CD4-positive, alpha-beta memory T cell (primary cell): ENCODE results near the gene CORO2B. TPM values are rescaled to one million over a fixed set of nuclear protein-coding genes. Genes with fewer than 3 reads are reported as not detected.

Experiments
- CTCF ChIA-PET: fragments of 350-600 bp; sonication (Branson Sonifier 250); formaldehyde crosslinking; loops from one replicate; lab custom pipeline; 2021; ENCODE audit warnings: inconsistent platforms; ENCODE audit not compliant: partially characterized antibody; lab: Charles Lee
- POLR2A ChIA-PET: fragments of 350-600 bp; sonication (Branson Sonifier 250); formaldehyde crosslinking; loops from one replicate; lab custom pipeline; 2021; ENCODE audit not compliant: partially characterized antibody; lab: Charles Lee
- DNase-seq, 5 donors: peaks; one replicate each; pipeline versions ENCODE4 v3.0.0 to v3.0.0-alpha.2; 2020 to 2022; ENCODE audit warnings: mixed read lengths in 1 of 5
- H3K27ac ChIP-seq: one replicate; pipeline ENCODE4 v1.7.0; 2013; ENCODE audit warnings: low read depth, low read length
- H3K27me3 ChIP-seq: 2 replicates; pipeline ENCODE4 v1.7.0; 2013; ENCODE audit warnings: mild to moderate bottlenecking, low read length, moderate library complexity; ENCODE audit not compliant: insufficient read depth
- H3K36me3 ChIP-seq: 2 replicates; pipeline ENCODE4 v1.7.0; 2013; ENCODE audit warnings: mild to moderate bottlenecking, low read length, moderate library complexity; ENCODE audit not compliant: insufficient read depth
- H3K4me1 ChIP-seq: 2 replicates; pipeline ENCODE4 v1.7.0; 2013; ENCODE audit warnings: mild to moderate bottlenecking, low read length, moderate library complexity; ENCODE audit not compliant: insufficient read depth
- H3K4me3 ChIP-seq, 2 donors: one replicate each; pipeline ENCODE4 v1.7.0; 2013; ENCODE audit warnings: low read length in 2 of 2, mild to moderate bottlenecking in 1 of 2
- H3K9me3 ChIP-seq, 2 donors: one replicate each; pipeline ENCODE4 v1.7.0; 2013; ENCODE audit warnings: low read length in 2 of 2, control low read depth in 1 of 2; ENCODE audit not compliant: control insufficient read depth in 1 of 2
- H3K27ac Mint-ChIP-seq, 7 donors: one replicate each; pipeline ENCODE4 v1.8.0; 2020 to 2021; ENCODE audit warnings: mixed read lengths in 7 of 7, mild to moderate bottlenecking in 6 of 7, inconsistent platforms in 3 of 7, moderate library complexity in 3 of 7
- H3K27me3 Mint-ChIP-seq, 2 donors: one replicate each; pipeline ENCODE4 v1.8.0; 2020 to 2021; ENCODE audit warnings: mixed read lengths in 2 of 2
- H3K36me3 Mint-ChIP-seq, 2 donors: one replicate each; pipeline ENCODE4 v1.8.0; 2020 to 2021; ENCODE audit warnings: mixed read lengths in 2 of 2, inconsistent platforms in 1 of 2, mild to moderate bottlenecking in 1 of 2
- H3K4me1 Mint-ChIP-seq, 4 donors: one replicate each; pipeline ENCODE4 v1.8.0; 2020 to 2021; ENCODE audit warnings: mixed read lengths in 4 of 4, mild to moderate bottlenecking in 1 of 4
- H3K4me3 Mint-ChIP-seq, 8 donors: one replicate each; pipeline ENCODE4 v1.8.0; 2020 to 2021; ENCODE audit warnings: mixed read lengths in 8 of 8, mild to moderate bottlenecking in 7 of 8, moderate library complexity in 6 of 8, inconsistent platforms in 3 of 8
- H3K9me3 Mint-ChIP-seq, 8 donors: one replicate each; pipeline ENCODE4 v1.8.0; 2020 to 2021; ENCODE audit warnings: mixed read lengths in 8 of 8, mild to moderate bottlenecking in 5 of 8, inconsistent platforms in 3 of 8, moderate library complexity in 1 of 8
- intact Hi-C: fragments of 100-400 bp; cut with micrococcal nuclease; formaldehyde crosslinking; loops from one replicate; pipeline ENCODE4 v1.15.1; 2023
- polyA plus RNA-seq, 2 donors: library from polyadenylated mRNA; unstranded; fragments of 300-500 nt; fragmentation: Illumina TruSeq; gene quantifications; one replicate each; pipeline ENCODE4 v1.2.3, GENCODE V29; 2021
- total RNA-seq, 2 experiments: library from RNA; stranded (reverse); gene quantifications; one replicate each; pipeline ENCODE4 v1.2.3, GENCODE V29; 2021

The CORO2B gene
- total and polyA plus RNA-seq, 4 experiments from 2014 or later = not detected

DNA sequence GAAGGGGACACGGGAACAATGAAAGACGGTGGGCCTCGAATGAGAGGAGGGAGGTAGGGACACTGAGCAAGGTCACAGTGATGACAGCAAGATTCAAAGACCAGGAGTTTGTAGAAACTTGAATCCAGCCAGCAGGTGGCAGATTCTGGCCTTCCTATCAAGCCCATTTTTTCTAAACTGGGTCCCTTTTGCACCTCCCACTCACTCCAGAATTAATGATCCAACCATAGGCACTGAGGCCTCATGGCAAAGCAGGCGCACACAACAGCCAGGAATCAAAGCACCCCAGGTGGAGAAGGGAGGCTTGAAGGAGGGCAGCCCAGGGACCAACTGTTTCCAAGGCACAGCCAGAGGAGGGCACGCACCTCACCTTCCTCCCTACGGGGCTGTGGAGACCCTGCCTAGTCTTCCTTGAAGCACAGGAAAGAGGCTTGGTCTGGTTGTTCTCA lies 151.7 kb downstream of the CORO2B start:
- Mint-ChIP-seq H3K4me1 (peaks cover 0 to 3% (median 1%) of the 10 kb centered on the region in 4 donors), H3K36me3 (no peaks in the 10 kb centered on the region), H3K9me3 (no peaks in the 10 kb centered on the region), H3K27ac (no peak overlapping the region), H3K27me3 (peaks cover 0 to 2% of the 10 kb centered on the region in 2 donors), H3K4me3 (no peak overlapping the region)
- ChIA-PET CTCF (interaction anchor here (2.3 to 4.6 kb wide), 2 partner anchors 98 to 145 kb away, joined by 10 to 49 read pairs; no protein-coding TSS in a partner anchor), POLR2A (no interaction called here)
- Histone ChIP-seq H3K4me1 (no peaks in the 10 kb centered on the region), H3K4me3 (no peak overlapping the region), H3K27me3 (no peaks in the 10 kb centered on the region), H3K27ac (no peak overlapping the region), H3K9me3 (no peaks in the 10 kb centered on the region), H3K36me3 (no peaks in the 10 kb centered on the region)
- intact Hi-C loops = loop anchor here (1.0 to 2.0 kb wide), 2 partner anchors 98 to 145 kb away; no protein-coding TSS in a partner anchor
- DNase-seq = peak in 4 of 5 donors; percentile 6 to 16 (median 12)

- H3K9me3 ChIP-seq = no peaks in the 10 kb centered on the region
- H3K4me1 Mint-ChIP-seq = peaks cover 0 to 3% (median 1%) of the 10 kb centered on the region in 4 donors
- CTCF ChIA-PET = interaction anchor here (1.5 to 4.6 kb wide), 3 partner anchors 97 to 148 kb away, joined by 3 to 49 read pairs (median 10); no protein-coding TSS in a partner anchor
- H3K27me3 Mint-ChIP-seq = peaks cover 0 to 2% of the 10 kb centered on the region in 2 donors
- intact Hi-C loops = loop anchor here (1.0 to 2.0 kb wide), 2 partner anchors 98 to 144 kb away; no protein-coding TSS in a partner anchor
- POLR2A ChIA-PET = no interaction called here
- no peaks in the 10 kb centered on the region for H3K36me3 ChIP-seq
- H3K4me3 ChIP-seq = no peak overlapping the region
- no peak for DNase-seq
- no peak overlapping the region for H3K27ac ChIP-seq
- no peaks in the 10 kb centered on the region for H3K9me3 Mint-ChIP-seq
- no peak overlapping the region for H3K4me3 Mint-ChIP-seq
- peak overlapping the region in 1 of 7 donors; percentile 64 for H3K27ac Mint-ChIP-seq
- H3K4me1 ChIP-seq = no peaks in the 10 kb centered on the region
- H3K27me3 ChIP-seq = no peaks in the 10 kb centered on the region
- H3K36me3 Mint-ChIP-seq = no peaks in the 10 kb centered on the region
These were observed 152.4 kb downstream of the CORO2B start for GRCh38 chr15:68730976-68731897.

- H3K27me3 Mint-ChIP-seq = no peaks in the 10 kb centered on the region
- no peak for DNase-seq
- peaks cover 0 to 3% (median 1%) of the 10 kb centered on the region in 4 donors for H3K4me1 Mint-ChIP-seq
- H3K27me3 ChIP-seq = no peaks in the 10 kb centered on the region
- H3K27ac ChIP-seq = no peak overlapping the region
- H3K9me3 ChIP-seq = no peaks in the 10 kb centered on the region
- H3K27ac Mint-ChIP-seq = no peak overlapping the region
- no peaks in the 10 kb centered on the region for H3K36me3 ChIP-seq
- intact Hi-C loops = no loop called here
- H3K4me3 Mint-ChIP-seq = no peak overlapping the region
- H3K4me1 ChIP-seq = no peaks in the 10 kb centered on the region
- CTCF ChIA-PET = interaction anchor here (1.5 to 4.6 kb wide), 3 partner anchors 96 to 147 kb away, joined by 3 to 49 read pairs (median 10); no protein-coding TSS in a partner anchor
- no peaks in the 10 kb centered on the region for H3K36me3 Mint-ChIP-seq
- POLR2A ChIA-PET = no interaction called here
- H3K4me3 ChIP-seq = no peak overlapping the region
- no peaks in the 10 kb centered on the region for H3K9me3 Mint-ChIP-seq
These were observed 153.7 kb downstream of the CORO2B start for GRCh38 chr15:68732451-68732850.

- ChIA-PET POLR2A (no interaction called here), CTCF (interaction anchor here (4.6 kb wide), 1 partner anchor 142 kb away, joined by 49 read pairs; no protein-coding TSS in a partner anchor)
- H3K4me1 Mint-ChIP-seq = peaks cover 0 to 3% (median 1%) of the 10 kb centered on the region in 4 donors
- no peaks in the 10 kb centered on the region for H3K4me1 ChIP-seq
- H3K4me3 ChIP-seq = no peak overlapping the region
- DNase-seq = no peak
- H3K9me3 Mint-ChIP-seq = no peaks in the 10 kb centered on the region
- no peaks in the 10 kb centered on the region for H3K27me3 ChIP-seq
- intact Hi-C loops = no loop called here
- no peaks in the 10 kb centered on the region for H3K36me3 Mint-ChIP-seq
- H3K4me3 Mint-ChIP-seq = no peak overlapping the region
- no peak overlapping the region for H3K27ac Mint-ChIP-seq
- no peaks in the 10 kb centered on the region for H3K9me3 ChIP-seq
- H3K27me3 Mint-ChIP-seq = no peaks in the 10 kb centered on the region
- no peaks in the 10 kb centered on the region for H3K36me3 ChIP-seq
- H3K27ac ChIP-seq = no peak overlapping the region
These were observed 154.9 kb downstream of the CORO2B start for GRCh38 chr15:68733666-68734065.

DNA sequence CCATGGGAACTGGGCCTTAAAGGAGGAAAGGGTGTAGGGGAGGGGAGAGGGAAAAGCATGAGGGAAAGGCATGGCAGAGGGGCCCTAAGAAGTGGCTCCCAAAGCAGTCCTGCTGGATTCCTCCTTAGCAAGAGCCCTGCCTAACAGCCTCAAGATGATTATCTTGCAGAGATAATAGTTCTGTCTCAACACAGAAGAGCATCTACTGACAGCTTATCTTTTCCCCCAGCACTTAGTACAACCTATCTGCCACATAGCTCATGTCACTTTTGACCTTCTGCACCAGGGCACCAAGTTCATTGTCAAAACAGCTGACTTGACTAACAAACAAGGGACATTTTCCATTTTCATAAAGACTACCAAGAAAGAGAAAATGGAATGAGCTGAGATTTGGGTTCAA lies 155.6 kb downstream of the CORO2B start:
- H3K4me1 ChIP-seq = no peaks in the 10 kb centered on the region
- intact Hi-C loops = no loop called here
- Mint-ChIP-seq H3K27me3 (peaks cover under 1% of the 10 kb centered on the region in 2 donors), H3K4me3 (no peak overlapping the region), H3K36me3 (no peaks in the 10 kb centered on the region), H3K9me3 (no peaks in the 10 kb centered on the region), H3K27ac (no peak overlapping the region), H3K4me1 (peaks cover 0 to 3% (median 1%) of the 10 kb centered on the region in 4 donors)
- H3K9me3 ChIP-seq = no peaks in the 10 kb centered on the region
- H3K36me3 ChIP-seq = no peaks in the 10 kb centered on the region
- no peak overlapping the region for H3K27ac ChIP-seq
- no peak overlapping the region for H3K4me3 ChIP-seq
- DNase-seq = no peak
- H3K27me3 ChIP-seq = no peaks in the 10 kb centered on the region
- CTCF ChIA-PET = interaction anchor here (0.5 to 2.9 kb wide), 5 partner anchors 9 to 142 kb away, joined by 3 to 7 read pairs (median 4); no protein-coding TSS in a partner anchor
- POLR2A ChIA-PET = no interaction called here

- intact Hi-C loops = no loop called here
- H3K9me3 ChIP-seq = no peaks in the 10 kb centered on the region
- no peaks in the 10 kb centered on the region for H3K4me1 ChIP-seq
- ChIA-PET CTCF (interaction anchor here (0.5 to 2.9 kb wide), 5 partner anchors 9 to 141 kb away, joined by 3 to 7 read pairs (median 4); no protein-coding TSS in a partner anchor), POLR2A (no interaction called here)
- H3K27ac ChIP-seq = no peak overlapping the region
- H3K4me3 Mint-ChIP-seq = no peak overlapping the region
- peaks cover 0 to 3% (median 1%) of the 10 kb centered on the region in 4 donors for H3K4me1 Mint-ChIP-seq
- H3K36me3 Mint-ChIP-seq = no peaks in the 10 kb centered on the region
- H3K27me3 Mint-ChIP-seq = peaks cover 2 to 5% of the 10 kb centered on the region in 2 donors
- no peak overlapping the region for H3K4me3 ChIP-seq
- no peak for DNase-seq
- H3K9me3 Mint-ChIP-seq = no peaks in the 10 kb centered on the region
- no peak overlapping the region for H3K27ac Mint-ChIP-seq
- H3K27me3 ChIP-seq = no peaks in the 10 kb centered on the region
- H3K36me3 ChIP-seq = no peaks in the 10 kb centered on the region
These were observed 156.1 kb downstream of the CORO2B start for GRCh38 chr15:68734881-68735280.

DNA sequence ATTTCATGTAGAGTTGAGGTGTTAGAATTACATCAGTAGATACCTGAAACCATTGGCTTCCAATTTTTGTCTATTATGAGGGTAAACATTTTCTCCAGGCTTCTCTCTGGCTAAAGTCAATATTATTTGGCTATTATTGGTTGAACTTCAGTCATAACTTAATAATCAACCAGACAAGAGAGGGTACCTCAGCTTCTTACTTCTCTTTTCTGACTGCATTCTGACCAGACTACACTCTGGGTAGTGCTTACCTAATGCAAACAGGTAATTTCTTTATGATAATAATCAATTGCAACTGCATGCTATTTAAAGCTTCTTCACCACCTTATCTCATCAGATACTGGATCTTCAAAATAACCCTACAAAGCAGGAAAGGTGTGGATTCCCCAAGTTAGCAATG lies 156.8 kb downstream of the CORO2B start:
- Histone ChIP-seq H3K36me3 (no peaks in the 10 kb centered on the region), H3K4me3 (no peak overlapping the region), H3K4me1 (no peaks in the 10 kb centered on the region), H3K27ac (no peak overlapping the region), H3K9me3 (no peaks in the 10 kb centered on the region), H3K27me3 (no peaks in the 10 kb centered on the region)
- peaks cover 2 to 10% of the 10 kb centered on the region in 2 donors for H3K27me3 Mint-ChIP-seq
- DNase-seq = no peak
- intact Hi-C loops = no loop called here
- ChIA-PET CTCF (interaction anchor here (0.5 to 2.9 kb wide), 4 partner anchors 10 to 295 kb away, joined by 3 to 7 read pairs (median 4); no protein-coding TSS in a partner anchor), POLR2A (no interaction called here)
- H3K4me3 Mint-ChIP-seq = no peak overlapping the region
- H3K4me1 Mint-ChIP-seq = peaks cover 0 to 3% (median 1%) of the 10 kb centered on the region in 4 donors
- H3K36me3 Mint-ChIP-seq = no peaks in the 10 kb centered on the region
- H3K27ac Mint-ChIP-seq = no peak overlapping the region
- no peaks in the 10 kb centered on the region for H3K9me3 Mint-ChIP-seq
